HepG2 (cell line): ENCODE results near the gene SLC6A12. TPM values are rescaled to one million over a fixed set of nuclear protein-coding genes. Genes with fewer than 3 reads are reported as not detected.

ENCODE experiments used
- ATAC-seq: fragments of 200-7000 bp; cut with Tn5 transposase; 3 replicates; pipeline ENCODE4 v1.9.1; 2020; ENCODE audit warnings: mild to moderate bottlenecking, moderate library complexity
- BruUV-seq: library from RNA; stranded (reverse); fragments of 400-500 nt; replicated peaks from 2 replicates; lab custom pipeline; 2021; lab: Mats Ljungman, UMichigan
- CTCF ChIA-PET: fragments of 300-600 bp; formaldehyde crosslinking; extraction: SDS; loops from one replicate; lab custom pipeline; 2021; ENCODE audit warnings: low total read pairs, inconsistent platforms, low intra/inter-chr PET ratio; lab: Yijun Ruan, JAX
- POLR2A ChIA-PET: fragments of 350-600 bp; sonication (Branson Sonifier 250); formaldehyde crosslinking; loops from one replicate; lab custom pipeline; 2020; ENCODE audit warnings: antibody characterized with exemption, inconsistent platforms; lab: Yijun Ruan, JAX
- DNase-seq: peaks from one replicate; pipeline ENCODE4 v3.0.0-alpha.2; 2015; ENCODE audit warnings: low spot score
- FAIRE-seq: peaks from 3 replicates; lab custom pipeline; 2011; peaks lifted over from hg19 to GRCh38; lab: Jason Lieb, UNC
- H2AFZ ChIP-seq: one replicate; pipeline ENCODE4 v1.6.1; 2011; ENCODE audit warnings: low read length, inconsistent platforms
- H3K27ac ChIP-seq: fragments of 300-600 bp; 3 replicates; pipeline ENCODE4 v1.8.0; 2011; ENCODE audit warnings: mixed run types, mild to moderate bottlenecking, mixed read lengths, low read length, inconsistent platforms; ENCODE audit not compliant: insufficient read depth; ENCODE audit errors: extremely low read length
- H3K27me3 ChIP-seq, 2 experiments: fragments of 200-600 bp in 1 of 2; 2 replicates in 1 of 2; 3 replicates in 1 of 2; pipeline versions ENCODE4 v1.6.0 to v1.8.0; 2011; ENCODE audit warnings: low read length in 2 of 2, mild to moderate bottlenecking in 2 of 2, moderate library complexity in 2 of 2, inconsistent platforms in 1 of 2; ENCODE audit not compliant: insufficient read depth in 2 of 2, control insufficient read depth in 1 of 2
- H3K36me3 ChIP-seq, 2 experiments: fragments of 200-600 bp in 1 of 2; replicated peaks in 1 of 2; 2 replicates in 1 of 2; 3 replicates in 1 of 2; pipeline versions ENCODE4 v1.5.1 to v1.8.0; 2011; ENCODE audit warnings: low read length in 2 of 2, inconsistent platforms in 1 of 2; ENCODE audit not compliant: insufficient read depth in 2 of 2, control insufficient read depth in 1 of 2
- H3K4me1 ChIP-seq: 2 replicates; pipeline ENCODE4 v1.5.1; 2012; ENCODE audit warnings: low read length, inconsistent platforms; ENCODE audit not compliant: insufficient read depth
- H3K4me2 ChIP-seq: 2 replicates; pipeline ENCODE4 v1.6.0; 2011; ENCODE audit warnings: low read depth, low read length, inconsistent platforms
- H3K4me3 ChIP-seq, 3 experiments: fragments of 200-600 bp in 1 of 3; sonication (generic), shearing (Covaris generic) in 1 of 3; replicated peaks in 1 of 3; 2 replicates each; pipeline ENCODE4 v1.5.1; 2011 to 2016; ENCODE audit warnings: low read length in 3 of 3, inconsistent platforms in 2 of 3, low read depth in 2 of 3, mild to moderate bottlenecking in 2 of 3, control low read depth in 1 of 3, mixed read lengths in 1 of 3; ENCODE audit not compliant: insufficient read depth in 1 of 3
- H3K79me2 ChIP-seq: one replicate; pipeline ENCODE4 v1.6.1; 2011; ENCODE audit warnings: low read length, inconsistent platforms; ENCODE audit not compliant: insufficient read depth
- H3K9ac ChIP-seq: 2 replicates; pipeline ENCODE4 v1.6.0; 2011; ENCODE audit warnings: mild to moderate bottlenecking, low read depth, low read length, inconsistent platforms; ENCODE audit not compliant: insufficient read depth
- H3K9me3 ChIP-seq: 2 replicates; pipeline ENCODE4 v1.5.1; 2012; ENCODE audit warnings: mild to moderate bottlenecking, low read length
- H4K20me1 ChIP-seq: 2 replicates; pipeline ENCODE4 v1.6.0; 2011; ENCODE audit warnings: inconsistent platforms, mild to moderate bottlenecking, low read length, moderate library complexity; ENCODE audit not compliant: insufficient read depth
- ARID2 ChIP-seq: sonication (generic); formaldehyde crosslinking; IDR thresholded peaks from 2 replicates; pipeline ENCODE4 v1.8.1; 2022; ENCODE audit warnings: mild to moderate bottlenecking, missing genetic modification reagents, borderline replicate concordance
- ERF ChIP-seq: IDR thresholded peaks from 2 replicates; pipeline ENCODE4 v1.6.1; 2018; ENCODE audit warnings: missing biosample characterization, missing genetic modification reagents
- FOXK1 ChIP-seq: sonication (generic); formaldehyde crosslinking; IDR thresholded peaks from 2 replicates; pipeline ENCODE4 v1.4.0; 2020; ENCODE audit warnings: low read depth, missing genetic modification reagents, borderline replicate concordance
- HMGA1 ChIP-seq: sonication (generic); formaldehyde crosslinking; conservative IDR thresholded peaks from 2 replicates; pipeline ENCODE4 v1.4.0; 2020; ENCODE audit warnings: missing genetic modification reagents
- PHF21A ChIP-seq: sonication (generic); formaldehyde crosslinking; IDR thresholded peaks from 2 replicates; pipeline ENCODE4 v1.5.0; 2020; ENCODE audit warnings: mild to moderate bottlenecking, missing genetic modification reagents
- ZBED4 ChIP-seq: sonication (generic); formaldehyde crosslinking; IDR thresholded peaks from 2 replicates; pipeline ENCODE4 v1.4.0; 2020; ENCODE audit warnings: missing genetic modification reagents, borderline replicate concordance
- ZNF674 ChIP-seq: sonication (generic); formaldehyde crosslinking; IDR thresholded peaks from 2 replicates; pipeline ENCODE4 v1.5.0; 2020; ENCODE audit warnings: low read depth, mild to moderate bottlenecking, missing genetic modification reagents
- WGBS: methylation state at CpG from one replicate; pipeline ENCODE4 v1.1.6; 2017; ENCODE audit warnings: low lambda C conversion rate; 5-methylcytosine and 5-hydroxymethylcytosine counted together
- in situ Hi-C: cut with HindIII; loops from 2 replicates; pipeline ENCODE4 v1.10.0; 2017; ENCODE audit warnings: low pct_unique_long_range_greater_than_20kb; ENCODE audit not compliant: extremely low pct_ligation_motif_present
- intact Hi-C: fragments of 100-400 bp; cut with micrococcal nuclease; formaldehyde crosslinking; loops from one replicate; pipeline ENCODE4 v1.10.0; 2022; ENCODE audit not compliant: unreplicated experiment
- polyA plus RNA-seq, 8 experiments: library from polyadenylated mRNA; depleted of rRNA in 3 of 8; stranded (reverse) in 7 of 8; unstranded in 1 of 8; fragments of >200 nt; fragmentation: Illumina TruSeq in 4 of 8; extraction: Trizol in 4 of 8; gene quantifications; 2 replicates each; pipeline versions ENCODE4 v1.2.1 to v1.2.3, GENCODE V29; 2011 to 2016; ENCODE audit warnings: low read depth in 4 of 8, missing spikeins in 1 of 8, mixed read lengths in 1 of 8; ENCODE audit not compliant: insufficient read depth in 1 of 8
- total RNA-seq, 5 experiments: library from RNA; depleted of rRNA; stranded (reverse); fragments of >200 nt; fragmentation: Illumina TruSeq; extraction: Trizol; gene quantifications; 2 replicates each; pipeline ENCODE4 v1.2.3, GENCODE V29; 2016; ENCODE audit warnings: low read depth in 1 of 5

SLC6A12 gene
- total and polyA plus RNA-seq, 2 of the 13 experiments (the other 11 are each of a cell fraction or from before 2014, with no cell fraction given): 3.7 to 18.8 TPM

GRCh38 chr12:186006-186625 is 27.8 kb downstream of the SLC6A12 start:
- DNase-seq (no peak), FAIRE-seq (no peak), ATAC-seq (no peak)
- in situ Hi-C loops (no loop called here), intact Hi-C loops (no loop called here)
- Histone ChIP-seq H3K36me3 (no peaks in the 10 kb centered on the region), H4K20me1 (no peaks in the 10 kb centered on the region), H3K27me3 (peaks cover 9 to 17% of the 10 kb centered on the region in 2 experiments; a peak in 3 of 5 replicates), H3K9ac (no peak overlapping the region), H2AFZ (no peak overlapping the region), H3K9me3 (no peaks in the 10 kb centered on the region), H3K4me3 (no peak overlapping the region), H3K27ac (no peak overlapping the region), H3K79me2 (no peaks in the 10 kb centered on the region), H3K4me2 (no peak overlapping the region), H3K4me1 (peaks cover 6% of the 10 kb centered on the region; the same call in 1 of the 2 replicates)
- TF ChIP-seq ZNF674 (no peak), FOXK1 (no peak), ERF (CRISPR knock-in tag) (no peak), HMGA1 (CRISPR knock-in tag) (no peak), ZBED4 (CRISPR knock-in tag) (no peak), PHF21A (CRISPR knock-in tag) (no peak), ARID2 (CRISPR knock-in tag) (no peak)
- WGBS: 22% methylated on average over 6 of the region's 11 CpGs
- BruUV-seq: no TSS peak
- ChIA-PET CTCF (no interaction called here), POLR2A (no interaction called here)
